ENCODE measurements around the gene TMED1. TPM values are rescaled to one million over a fixed set of nuclear protein-coding genes. Genes with fewer than 3 reads are reported as not detected.

Gene TMED1
- total RNA-seq, 1 donor from 2014 or later = 30.9 TPM

DNA sequence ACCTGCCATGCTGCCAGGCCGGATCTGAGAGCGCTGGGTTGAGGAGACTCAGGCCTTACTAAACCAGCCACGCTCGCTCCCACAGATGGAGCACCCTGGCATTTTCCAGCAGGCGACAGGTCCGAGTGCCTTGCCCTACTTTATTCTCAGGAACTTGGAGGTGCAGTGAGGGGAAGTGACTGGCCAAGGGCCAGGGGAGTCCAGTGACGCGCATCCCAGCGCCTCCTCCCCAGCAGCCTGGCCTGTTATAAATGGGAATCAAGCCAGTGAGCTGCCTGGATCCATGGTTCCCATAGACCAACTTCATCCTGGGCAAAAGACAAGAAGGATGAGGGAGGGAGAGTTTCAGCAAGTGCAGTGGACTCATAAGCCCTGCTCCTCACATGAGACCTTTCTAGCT is 35.5 kb downstream of the TMED1 start:
- no peaks in the 10 kb centered on the region for H3K4me1 Mint-ChIP-seq (ENCODE audit: unreplicated experiment)
- H3K27me3 Mint-ChIP-seq = no peaks in the 10 kb centered on the region
- no peaks in the 10 kb centered on the region for H3K9me3 Mint-ChIP-seq
- no peak for DNase-seq (ENCODE audit: extremely low spot score, unreplicated experiment)
- TF ChIP-seq, protein P1, sequence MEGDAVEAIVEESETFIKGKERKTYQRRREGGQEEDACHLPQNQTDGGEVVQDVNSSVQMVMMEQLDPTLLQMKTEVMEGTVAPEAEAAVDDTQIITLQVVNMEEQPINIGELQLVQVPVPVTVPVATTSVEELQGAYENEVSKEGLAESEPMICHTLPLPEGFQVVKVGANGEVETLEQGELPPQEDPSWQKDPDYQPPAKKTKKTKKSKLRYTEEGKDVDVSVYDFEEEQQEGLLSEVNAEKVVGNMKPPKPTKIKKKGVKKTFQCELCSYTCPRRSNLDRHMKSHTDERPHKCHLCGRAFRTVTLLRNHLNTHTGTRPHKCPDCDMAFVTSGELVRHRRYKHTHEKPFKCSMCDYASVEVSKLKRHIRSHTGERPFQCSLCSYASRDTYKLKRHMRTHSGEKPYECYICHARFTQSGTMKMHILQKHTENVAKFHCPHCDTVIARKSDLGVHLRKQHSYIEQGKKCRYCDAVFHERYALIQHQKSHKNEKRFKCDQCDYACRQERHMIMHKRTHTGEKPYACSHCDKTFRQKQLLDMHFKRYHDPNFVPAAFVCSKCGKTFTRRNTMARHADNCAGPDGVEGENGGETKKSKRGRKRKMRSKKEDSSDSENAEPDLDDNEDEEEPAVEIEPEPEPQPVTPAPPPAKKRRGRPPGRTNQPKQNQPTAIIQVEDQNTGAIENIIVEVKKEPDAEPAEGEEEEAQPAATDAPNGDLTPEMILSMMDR (conservative IDR thresholded peaks at IDR 0.05) = no peak
- no peak overlapping the region for H3K27ac Mint-ChIP-seq
- H3K36me3 Mint-ChIP-seq = peaks cover 12% of the 10 kb centered on the region
- no peak overlapping the region for H3K4me3 Mint-ChIP-seq

DNA sequence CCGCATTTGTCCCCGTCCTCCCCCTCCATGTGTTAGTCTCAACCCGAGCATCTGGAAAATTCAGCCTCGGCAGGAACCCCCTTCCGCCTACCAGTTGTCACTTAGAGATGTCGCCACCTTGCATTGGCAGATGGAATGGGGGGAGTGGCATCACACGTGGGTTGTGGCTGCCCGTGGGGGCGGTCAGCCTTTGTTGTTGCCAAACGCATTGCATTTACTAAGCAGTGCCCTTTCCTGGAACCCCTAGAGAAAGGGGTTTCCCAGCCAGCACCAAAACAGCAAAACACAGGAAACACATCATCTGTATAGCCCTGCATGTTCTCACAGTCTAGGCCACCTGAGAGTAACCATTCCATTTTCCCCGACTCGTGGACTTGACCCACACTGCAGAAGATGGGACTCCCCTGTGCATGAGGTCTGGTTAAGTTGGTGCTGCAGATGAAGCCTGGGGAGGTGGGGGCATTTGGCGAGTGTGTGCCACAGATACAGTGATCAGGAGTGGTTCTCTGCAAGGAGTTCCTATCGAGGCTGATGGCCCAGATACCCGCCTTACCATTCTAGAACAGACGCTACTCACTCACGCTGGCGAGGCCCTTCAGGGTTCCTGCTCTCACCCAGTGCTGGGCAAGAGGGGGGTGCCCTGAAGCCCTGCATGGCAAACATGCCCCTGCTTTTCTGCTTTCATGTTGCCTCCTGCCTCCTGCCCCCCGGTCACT is 38.3 kb downstream of the TMED1 start:
- Mint-ChIP-seq H3K27ac (no peak overlapping the region), H3K27me3 (no peaks in the 10 kb centered on the region), H3K4me3 (no peak overlapping the region), H3K36me3 (peaks cover 3% of the 10 kb centered on the region), H3K9me3 (no peaks in the 10 kb centered on the region), H3K4me1 (ENCODE audit: unreplicated experiment) (no peaks in the 10 kb centered on the region)
- TF ChIP-seq, protein P1 (conservative IDR thresholded peaks at IDR 0.05) = no peak
- DNase-seq (ENCODE audit: extremely low spot score, unreplicated experiment) = no peak

DNA sequence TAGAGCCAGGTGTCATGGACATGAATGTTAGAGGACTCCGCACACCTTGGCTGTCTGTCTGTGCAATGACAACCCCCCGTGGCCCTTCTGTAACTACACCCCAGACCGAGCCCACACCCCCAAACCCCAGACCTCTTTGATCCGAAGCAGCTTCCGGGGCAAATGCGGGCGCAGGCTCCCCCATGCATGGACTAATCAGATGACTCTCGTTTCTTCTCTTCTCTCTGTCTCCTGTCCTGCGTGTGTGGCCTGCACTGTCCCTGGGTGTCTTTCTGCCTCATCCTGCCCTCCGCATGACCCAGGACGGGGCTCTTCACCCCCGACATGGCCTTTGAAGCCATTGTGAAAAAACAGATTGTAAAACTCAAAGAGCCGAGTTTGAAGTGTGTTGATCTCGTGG is 38.9 kb downstream of the TMED1 start:
- Mint-ChIP-seq H3K9me3 (no peaks in the 10 kb centered on the region), H3K27ac (no peak overlapping the region), H3K36me3 (peaks cover 5% of the 10 kb centered on the region), H3K27me3 (no peaks in the 10 kb centered on the region), H3K4me1 (ENCODE audit: unreplicated experiment) (no peaks in the 10 kb centered on the region), H3K4me3 (no peak overlapping the region)
- TF ChIP-seq, protein P1 (conservative IDR thresholded peaks at IDR 0.05) = no peak
- DNase-seq (ENCODE audit: extremely low spot score, unreplicated experiment) = no peak

DNA sequence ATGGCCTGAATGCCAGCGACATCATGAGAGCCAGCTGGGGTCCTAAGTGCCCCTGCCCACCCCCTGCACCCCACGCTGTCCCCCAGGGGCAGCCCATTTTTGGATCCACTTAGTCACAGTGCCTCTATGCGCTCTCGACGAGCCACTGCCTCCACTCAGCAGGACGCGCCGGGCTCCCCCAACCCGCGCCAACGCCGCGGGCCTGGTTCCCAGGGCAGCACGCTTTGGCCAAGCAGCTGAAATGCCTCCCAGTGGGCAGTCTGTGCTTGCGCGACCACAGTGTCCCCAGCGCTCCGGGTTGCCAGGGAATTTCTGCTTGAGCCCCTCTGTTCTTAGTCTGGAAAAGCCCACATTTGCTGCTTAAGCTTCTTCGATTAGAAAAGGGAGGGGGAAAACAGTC is 39.4 kb downstream of the TMED1 start:
- Mint-ChIP-seq H3K4me1 (ENCODE audit: unreplicated experiment) (no peaks in the 10 kb centered on the region), H3K36me3 (peaks cover 7% of the 10 kb centered on the region)

DNA sequence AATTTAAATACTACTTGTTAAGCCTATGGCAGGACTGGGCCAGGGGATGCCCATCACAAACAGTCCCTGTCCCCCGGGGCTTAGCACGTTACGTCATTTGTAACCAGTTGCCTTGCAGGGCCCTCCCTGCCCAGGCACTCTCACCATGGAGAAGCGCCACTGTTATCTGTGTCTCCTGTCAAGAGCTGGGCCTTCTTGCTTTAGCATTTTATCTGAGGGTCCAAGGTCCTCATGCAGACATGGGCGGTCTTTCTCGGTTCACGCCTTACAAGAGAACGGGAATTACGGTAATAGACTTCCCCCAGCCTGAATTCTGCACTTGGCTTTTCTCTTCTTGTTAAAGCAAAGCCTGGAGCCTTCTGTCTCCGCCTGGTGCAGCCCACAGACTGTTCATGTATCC is 46.1 kb downstream of the TMED1 start:
- DNase-seq (ENCODE audit: extremely low spot score, unreplicated experiment) = no peak
- no peak overlapping the region for H3K4me3 Mint-ChIP-seq
- peaks cover 16% of the 10 kb centered on the region for H3K36me3 Mint-ChIP-seq
- H3K27me3 Mint-ChIP-seq = no peaks in the 10 kb centered on the region
- TF ChIP-seq, protein P1 (conservative IDR thresholded peaks at IDR 0.05) = no peak
- H3K27ac Mint-ChIP-seq = no peak overlapping the region
- no peaks in the 10 kb centered on the region for H3K9me3 Mint-ChIP-seq
- no peaks in the 10 kb centered on the region for H3K4me1 Mint-ChIP-seq (ENCODE audit: unreplicated experiment)

More for the DNA sequence above, 39.4 kb downstream of the TMED1 start:
- no peaks in the 10 kb centered on the region for H3K27me3 Mint-ChIP-seq
- no peaks in the 10 kb centered on the region for H3K9me3 Mint-ChIP-seq
- TF ChIP-seq, protein P1 (conservative IDR thresholded peaks at IDR 0.05) = no peak
- H3K4me3 Mint-ChIP-seq = no peak overlapping the region
- no peak for DNase-seq (ENCODE audit: extremely low spot score, unreplicated experiment)
- no peak overlapping the region for H3K27ac Mint-ChIP-seq
